PC-3 (cell line): ENCODE results near the gene DOCK8. TPM values are rescaled to one million over a fixed set of nuclear protein-coding genes. Genes with fewer than 3 reads are reported as not detected.

Experiments
- ATAC-seq: fragments of 200-7000 bp; cut with Tn5 transposase; 2 replicates; pipeline ENCODE4 v1.9.1; 2020; ENCODE audit warnings: mild to moderate bottlenecking, moderate library complexity
- BruUV-seq: library from RNA; stranded (reverse); fragments of 400-500 nt; replicated peaks from 2 replicates; lab custom pipeline; 2021; lab: Mats Ljungman, UMichigan
- CTCF ChIA-PET: fragments of 300-600 bp; sonication (Branson Sonifier 250); formaldehyde crosslinking; loops from one replicate; lab custom pipeline; 2022; ENCODE audit warnings: antibody characterized with exemption; lab: Charles Lee
- POLR2A ChIA-PET: fragments of 300-600 bp; sonication (Branson Sonifier 250); formaldehyde crosslinking; loops from one replicate; lab custom pipeline; 2022; ENCODE audit warnings: antibody characterized with exemption; ENCODE audit not compliant: unreplicated experiment; lab: Charles Lee
- DNase-seq: peaks from one replicate; pipeline ENCODE4 v3.0.0-alpha.2; 2015
- H2AFZ ChIP-seq: fragments of 300-600 bp; sonication (generic); 2 replicates; pipeline ENCODE4 v1.6.0; 2016; ENCODE audit warnings: antibody characterized with exemption, low read length
- H3F3A ChIP-seq: fragments of 300-600 bp; sonication (generic); one replicate; pipeline ENCODE4 v1.6.0; 2017; ENCODE audit warnings: antibody characterized with exemption, low read length, control low read depth, mild to moderate bottlenecking; ENCODE audit not compliant: unreplicated experiment
- H3K27ac ChIP-seq: fragments of 300-600 bp; sonication (generic); 2 replicates; pipeline ENCODE4 v1.5.1; 2016; ENCODE audit warnings: mild to moderate bottlenecking, low read length
- H3K27me3 ChIP-seq: fragments of 300-600 bp; sonication (generic); 2 replicates; pipeline ENCODE4 v1.6.1; 2016; ENCODE audit warnings: low read length, mixed read lengths
- H3K36me3 ChIP-seq: fragments of 300-600 bp; sonication (generic); 2 replicates; pipeline ENCODE4 v1.6.1; 2016; ENCODE audit warnings: low read depth, mixed run types, low read length, mixed read lengths
- H3K4me1 ChIP-seq: fragments of 300-600 bp; sonication (generic); 2 replicates; pipeline ENCODE4 v1.5.1; 2016; ENCODE audit warnings: low read length; ENCODE audit not compliant: insufficient read depth
- H3K4me2 ChIP-seq: fragments of 300-600 bp; sonication (generic); 2 replicates; pipeline ENCODE4 v1.6.0; 2016; ENCODE audit warnings: low read length
- H3K4me3 ChIP-seq: fragments of 300-600 bp; sonication (generic); 2 replicates; pipeline ENCODE4 v1.5.1; 2016; ENCODE audit warnings: mild to moderate bottlenecking, low read length, mixed read lengths
- H3K79me2 ChIP-seq: fragments of 300-600 bp; sonication (generic); 2 replicates; pipeline ENCODE4 v1.6.1; 2017; ENCODE audit warnings: low read length, mixed read lengths
- H3K9ac ChIP-seq: fragments of 300-600 bp; sonication (generic); 2 replicates; pipeline ENCODE4 v1.6.0; 2016; ENCODE audit warnings: mild to moderate bottlenecking, low read length
- H3K9me2 ChIP-seq: fragments of 300-600 bp; sonication (generic); replicated peaks from 2 replicates; pipeline ENCODE4 v1.6.1; 2016; ENCODE audit warnings: mixed run types, low read length, mixed read lengths
- H3K9me3 ChIP-seq: fragments of 300-600 bp; sonication (generic); 2 replicates; pipeline ENCODE4 v1.6.1; 2016; ENCODE audit warnings: low read length, mixed read lengths
- H4K20me1 ChIP-seq: fragments of 300-600 bp; sonication (generic); 2 replicates; pipeline ENCODE4 v1.6.1; 2016; ENCODE audit warnings: low read length, mixed read lengths
- CTCF ChIP-seq: fragments of 300-600 bp; sonication (generic); conservative IDR thresholded peaks from 2 replicates; pipeline ENCODE4 v1.5.1; 2017; ENCODE audit warnings: antibody characterized with exemption, low read depth, mild to moderate bottlenecking, low read length
- EZH2 ChIP-seq: fragments of 300-600 bp; sonication (generic); IDR thresholded peaks from one replicate; pipeline ENCODE4 v1.6.1; 2017; ENCODE audit warnings: antibody characterized with exemption, mild to moderate bottlenecking, low read length; ENCODE audit not compliant: unreplicated experiment
- EZH2phosphoT487 ChIP-seq: fragments of 300-600 bp; sonication (generic); IDR thresholded peaks from 2 replicates; pipeline ENCODE4 v1.6.1; 2018; ENCODE audit warnings: mild to moderate bottlenecking, antibody characterized with exemption, low read length, borderline replicate concordance
- intact Hi-C: fragments of 100-400 bp; cut with micrococcal nuclease; formaldehyde crosslinking; loops from 2 replicates; pipeline ENCODE4 v1.9.0; 2023
- total RNA-seq: library from RNA; depleted of rRNA; stranded (reverse); fragments of >200 nt; gene quantifications from 2 replicates; pipeline ENCODE4 v1.2.3, GENCODE V29; 2014

DOCK8 gene
- total RNA-seq, 1 experiment from 2014 or later, result 1.9 TPM

GRCh38 chr9:312596-313320, 98.1 kb downstream of the DOCK8 start:
- Histone ChIP-seq H2AFZ (no peak overlapping the region), H3F3A (no peaks in the 10 kb centered on the region), H3K36me3 (no peaks in the 10 kb centered on the region), H3K27ac (no peak overlapping the region), H3K9ac (no peak overlapping the region), H3K79me2 (no peaks in the 10 kb centered on the region), H3K27me3 (no peaks in the 10 kb centered on the region), H3K4me2 (no peak overlapping the region), H4K20me1 (no peaks in the 10 kb centered on the region), H3K4me3 (no peak overlapping the region), H3K9me2 (no peaks in the 10 kb centered on the region), H3K9me3 (no peaks in the 10 kb centered on the region), H3K4me1 (no peaks in the 10 kb centered on the region)
- no TSS peak for BruUV-seq
- ChIA-PET CTCF (no interaction called here), POLR2A (no interaction called here)
- no peak for ATAC-seq
- DNase-seq, result no peak
- intact Hi-C loops, result no loop called here
- no peak for TF ChIP-seq EZH2phosphoT487
- no peak for TF ChIP-seq EZH2

GRCh38 chr9:316382-316965, 101.8 kb downstream of the DOCK8 start:
- H3K9me3 ChIP-seq, result no peaks in the 10 kb centered on the region
- ATAC-seq, result peak; percentile 35; the same call in 1 of the 2 replicates
- no peaks in the 10 kb centered on the region for H3K79me2 ChIP-seq
- H3K9ac ChIP-seq, result no peak overlapping the region
- no peaks in the 10 kb centered on the region for H4K20me1 ChIP-seq
- no TSS peak for BruUV-seq
- no peaks in the 10 kb centered on the region for H3K27me3 ChIP-seq
- H3K4me1 ChIP-seq, result no peaks in the 10 kb centered on the region
- DNase-seq, result peak; percentile 14
- H3K36me3 ChIP-seq, result no peaks in the 10 kb centered on the region
- no peaks in the 10 kb centered on the region for H3K9me2 ChIP-seq
- ChIA-PET POLR2A (no interaction called here), CTCF (no interaction called here)
- H3K27ac ChIP-seq, result no peak overlapping the region
- TF ChIP-seq EZH2 (no peak), CTCF (peak; percentile 47), EZH2phosphoT487 (no peak)
- no peak overlapping the region for H2AFZ ChIP-seq
- no peak overlapping the region for H3K4me2 ChIP-seq
- H3K4me3 ChIP-seq, result no peak overlapping the region
- intact Hi-C loops, result no loop called here
- H3F3A ChIP-seq, result no peaks in the 10 kb centered on the region

- no TSS peak for BruUV-seq
- no peaks in the 10 kb centered on the region for H3K27me3 ChIP-seq
- ATAC-seq (no peak), DNase-seq (no peak)
- intact Hi-C loops, result no loop called here
- H3K4me1 ChIP-seq, result no peaks in the 10 kb centered on the region
- CTCF ChIA-PET, result no interaction called here
- H3K4me2 ChIP-seq, result no peak overlapping the region
- POLR2A ChIA-PET, result no interaction called here
- H3K79me2 ChIP-seq, result no peaks in the 10 kb centered on the region
- H3K27ac ChIP-seq, result no peak overlapping the region
- no peaks in the 10 kb centered on the region for H3F3A ChIP-seq
- no peaks in the 10 kb centered on the region for H3K36me3 ChIP-seq
- no peak overlapping the region for H3K4me3 ChIP-seq
- TF ChIP-seq CTCF, result no peak
- TF ChIP-seq EZH2phosphoT487, result no peak
- no peak for TF ChIP-seq EZH2
- H3K9me3 ChIP-seq, result no peaks in the 10 kb centered on the region
- H4K20me1 ChIP-seq, result no peaks in the 10 kb centered on the region
- H2AFZ ChIP-seq, result no peak overlapping the region
- H3K9ac ChIP-seq, result no peak overlapping the region
- no peaks in the 10 kb centered on the region for H3K9me2 ChIP-seq
Measured at GRCh38 chr9:318646-319045, 104.0 kb downstream of the DOCK8 start.
